Pancreas (tissue), 10 donors: ENCODE measurements around the gene PHF2. TPM values are rescaled to one million over a fixed set of nuclear protein-coding genes. Genes with fewer than 3 reads are reported as not detected.

Experiments
- ATAC-seq, 4 donors: fragments of 200-7000 bp; cut with Tn5 transposase; one replicate each; pipeline versions ENCODE4 v1.8.0 to v1.9.1; 2020; ENCODE audit warnings: mild to moderate bottlenecking in 4 of 4, moderate library complexity in 4 of 4
- DNase-seq, 6 donors: peaks; one replicate each; pipeline ENCODE4 v3.0.0-alpha.2; 2020
- FAIRE-seq: peaks from 2 replicates; lab custom pipeline; 2012; peaks lifted over from hg19 to GRCh38; lab: Jason Lieb, UNC
- H3K27ac ChIP-seq, 4 donors: fragments of 200-600 bp; sonication (generic); 1 replicate in 3 of 4; 2 replicates in 1 of 4; pipeline versions ENCODE4 v1.5.0 to v1.8.0; 2020
- H3K27me3 ChIP-seq, 4 donors: fragments of 200-600 bp; one replicate each; pipeline ENCODE4 v1.8.0; 2021
- H3K36me3 ChIP-seq, 3 donors: fragments of 200-600 bp; sonication (generic) in 1 of 3; one replicate each; pipeline versions ENCODE4 v1.5.0 to v1.8.0; 2020 to 2021
- H3K4me1 ChIP-seq, 3 donors: fragments of 200-600 bp; one replicate each; pipeline ENCODE4 v1.8.0; 2021
- H3K4me3 ChIP-seq, 4 donors: fragments of 200-600 bp; sonication (generic) in 2 of 4; one replicate each; pipeline versions ENCODE4 v1.5.0 to v1.8.0; 2020 to 2021
- H3K9me3 ChIP-seq, 4 donors: fragments of 200-600 bp; one replicate each; pipeline ENCODE4 v1.8.0; 2021
- CTCF ChIP-seq, 4 donors: fragments of 200-600 bp; sonication (generic) in 3 of 4; IDR thresholded peaks; one replicate each; pipeline versions ENCODE4 v1.5.0 to v1.8.0; 2021; ENCODE audit warnings: antibody characterized with exemption in 4 of 4
- WGBS, 2 donors: extraction: QIAGEN DNeasy Blood & Tissue Kit; methylation state at CpG; one replicate each; pipeline ENCODE4 v1.1.7; 2013; 5-methylcytosine and 5-hydroxymethylcytosine counted together
- intact Hi-C, 3 donors: fragments of 100-400 bp; cut with DNase I; formaldehyde crosslinking; loops; one replicate each; pipeline versions ENCODE4 v1.11.1 to v1.14.2; 2022
- polyA plus RNA-seq, 2 donors: library from polyadenylated mRNA; stranded (reverse); fragments of 200-250 nt; gene quantifications; one replicate each; pipeline ENCODE4 v1.2.3, GENCODE V29; 2013
- total RNA-seq, 6 donors: library from RNA; stranded (reverse); fragmentation: NEBNext Ultra II Directional in 4 of 6; extraction: Animal tissue kit (Norgen Biotek cat#: 25700) in 4 of 6; gene quantifications; one replicate each; pipeline versions ENCODE4 v1.2.1 to v1.2.4, GENCODE V29; 2021 to 2023
- donor health status: healthy with polysubstance abuse.
- donor health status: DM: no; HTN: no; CAD: no; lungs with moderate emphysema.
- donor health status: DM: no; HTN: no; CAD: no.
- donor health status: control.
- donor health status: control.
- donor health status: Bipolar disorder and iron deficiency.
- donor health status: DM: yes; HTN: yes; CAD: no.
- donor health status: DM: no; HTN: no; CAD: no.
- donor health status: DM: no; HTN: no; CAD: no.
- donor health status: DM: yes; HTN: yes; CAD: no.

PHF2 gene
- total and polyA plus RNA-seq, 8 donors = 10.8 to 24.8 (median 12.7) TPM

GRCh38 chr9:93597142-93597706 lies 20.8 kb downstream of the PHF2 start:
- Histone ChIP-seq H3K27ac (no peak overlapping the region), H3K9me3 (no peaks in the 10 kb centered on the region), H3K36me3 (no peaks in the 10 kb centered on the region), H3K4me3 (no peak overlapping the region), H3K4me1 (peaks cover 0 to 10% (median 0%) of the 10 kb centered on the region in 3 donors), H3K27me3 (no peaks in the 10 kb centered on the region)
- WGBS, 2 donors = 94 to 98% methylated on average over 6 of the region's 6 CpGs
- intact Hi-C loops = no loop called here
- no peak for ATAC-seq
- FAIRE-seq = no peak
- peak in 1 of 6 donors; percentile 21 for DNase-seq
- no peak for TF ChIP-seq CTCF (IDR thresholded peaks at IDR 0.05)

- no peaks in the 10 kb centered on the region for H3K27me3 ChIP-seq
- intact Hi-C loops = no loop called here
- H3K36me3 ChIP-seq = no peaks in the 10 kb centered on the region
- peaks cover 0 to 9% (median 0%) of the 10 kb centered on the region in 3 donors for H3K4me1 ChIP-seq
- no peak overlapping the region for H3K4me3 ChIP-seq
- ATAC-seq (no peak), DNase-seq (peak in 1 of 6 donors; percentile 39), FAIRE-seq (no peak)
- no peaks in the 10 kb centered on the region for H3K9me3 ChIP-seq
- 85 to 89% methylated on average over 15 of the region's 15 CpGs for WGBS, 2 donors
- no peak for TF ChIP-seq CTCF (IDR thresholded peaks at IDR 0.05)
- no peak overlapping the region for H3K27ac ChIP-seq
These were observed 21.7 kb downstream of the PHF2 start for GRCh38 chr9:93597871-93598646.

- WGBS, 2 donors = 77% methylated on average over 11 of the region's 11 CpGs
- ATAC-seq (peak in 3 of 4 donors; percentile 12 to 40 (median 13)), FAIRE-seq (no peak), DNase-seq (peak in 1 of 6 donors; percentile 43)
- Histone ChIP-seq H3K4me3 (no peak overlapping the region), H3K27ac (no peak overlapping the region), H3K9me3 (no peaks in the 10 kb centered on the region), H3K4me1 (peaks cover 0 to 4% (median 0%) of the 10 kb centered on the region in 3 donors), H3K27me3 (no peaks in the 10 kb centered on the region), H3K36me3 (no peaks in the 10 kb centered on the region)
- no peak for TF ChIP-seq CTCF (IDR thresholded peaks at IDR 0.05)
- intact Hi-C loops = no loop called here
These were observed 22.4 kb downstream of the PHF2 start for GRCh38 chr9:93598647-93599241.

- 52% methylated on average over 17 of the region's 17 CpGs for WGBS, 2 donors
- H3K9me3 ChIP-seq = no peaks in the 10 kb centered on the region
- H3K4me3 ChIP-seq = no peak overlapping the region
- H3K27me3 ChIP-seq = no peaks in the 10 kb centered on the region
- peaks cover 0 to 4% (median 0%) of the 10 kb centered on the region in 3 donors for H3K4me1 ChIP-seq
- no peak for TF ChIP-seq CTCF (IDR thresholded peaks at IDR 0.05)
- FAIRE-seq (no peak), DNase-seq (no peak), ATAC-seq (peak in 2 of 4 donors; percentile 50 to 57)
- no peak overlapping the region for H3K27ac ChIP-seq
- H3K36me3 ChIP-seq = no peaks in the 10 kb centered on the region
- intact Hi-C loops = no loop called here
These were observed 23.4 kb downstream of the PHF2 start for GRCh38 chr9:93599571-93600403.
